Measurements from ENCODE around the gene SS18. TPM values are rescaled to one million over a fixed set of nuclear protein-coding genes. Genes with fewer than 3 reads are reported as not detected.
"Not testable (repeated sequence)": the region's sequence is repeated elsewhere in the genome, so short reads cannot be mapped to it uniquely, and the experiment has no call there.

Gene SS18
- total RNA-seq, 1 experiment from 2014 or later: 98.7 TPM

GRCh38 chr18:26134107-26134506 is 43.7 kb upstream of the SS18 start:
- Histone ChIP-seq H3K9ac (ENCODE audit: low read length) (no peak overlapping the region), H3K9me3 (ENCODE audit: low read length) (no peaks in the 10 kb centered on the region), H3K4me1 (ENCODE audit: insufficient read depth, low read length) (no peaks in the 10 kb centered on the region), H3F3A (ENCODE audit: low read length, unreplicated experiment) (no peaks in the 10 kb centered on the region), H2AFZ (ENCODE audit: low read length) (no peak overlapping the region), H3K4me2 (ENCODE audit: low read length) (no peak overlapping the region), H3K36me3 (ENCODE audit: low read depth, low read length) (no peaks in the 10 kb centered on the region), H3K79me2 (ENCODE audit: low read length) (no peaks in the 10 kb centered on the region), H4K20me1 (ENCODE audit: low read length) (no peaks in the 10 kb centered on the region), H3K27ac (ENCODE audit: low read length) (no peak overlapping the region), H3K4me3 (ENCODE audit: low read length) (no peak overlapping the region), H3K27me3 (ENCODE audit: low read length) (peaks cover 48% of the 10 kb centered on the region), H3K9me2 (replicated peaks; ENCODE audit: low read length) (no peaks in the 10 kb centered on the region)
- POLR2A ChIA-PET (ENCODE audit: unreplicated experiment): interaction anchor here (0.5 kb wide), 1 partner anchor 1180 kb away, joined by 3 read pairs; no protein-coding TSS in a partner anchor
- no peak for DNase-seq
- intact Hi-C loops (cut with micrococcal nuclease): no loop called here
- no TSS peak for BruUV-seq (replicated peaks)
- TF ChIP-seq EZH2 (IDR thresholded peaks at IDR 0.05; ENCODE audit: low read length, unreplicated experiment) (no peak), CTCF (conservative IDR thresholded peaks at IDR 0.05; ENCODE audit: low read depth, low read length) (no peak), EZH2phosphoT487 (IDR thresholded peaks at IDR 0.05; ENCODE audit: borderline replicate concordance, low read length) (no peak)
- ATAC-seq: no peak
- CTCF ChIA-PET: no interaction called here

- Histone ChIP-seq H3K79me2 (ENCODE audit: low read length) (no peaks in the 10 kb centered on the region), H3K36me3 (ENCODE audit: low read depth, low read length) (no peaks in the 10 kb centered on the region), H3K9me3 (ENCODE audit: low read length) (no peaks in the 10 kb centered on the region), H3K9ac (ENCODE audit: low read length) (no peak within 1 kb of the TSS), H3K4me3 (ENCODE audit: low read length) (no peak within 1 kb of the TSS), H3K4me2 (ENCODE audit: low read length) (no peak within 1 kb of the TSS), H3K4me1 (ENCODE audit: insufficient read depth, low read length) (no peaks in the 10 kb centered on the region), H3F3A (ENCODE audit: low read length, unreplicated experiment) (no peaks in the 10 kb centered on the region), H3K9me2 (replicated peaks; ENCODE audit: low read length) (no peaks in the 10 kb centered on the region), H3K27me3 (ENCODE audit: low read length) (peaks cover 51% of the 10 kb centered on the region), H2AFZ (ENCODE audit: low read length) (no peak within 1 kb of the TSS), H3K27ac (ENCODE audit: low read length) (no peak within 1 kb of the TSS), H4K20me1 (ENCODE audit: low read length) (no peaks in the 10 kb centered on the region)
- ATAC-seq (no peak), DNase-seq (no peak)
- intact Hi-C loops (cut with micrococcal nuclease): no loop called here
- CTCF ChIA-PET: no interaction called here
- POLR2A ChIA-PET (ENCODE audit: unreplicated experiment): interaction anchor here (0.5 kb wide), 1 partner anchor 1180 kb away, joined by 3 read pairs; no protein-coding TSS in a partner anchor
- BruUV-seq (replicated peaks): no TSS peak
- no peak for TF ChIP-seq EZH2 (IDR thresholded peaks at IDR 0.05; ENCODE audit: low read length, unreplicated experiment)
- TF ChIP-seq EZH2phosphoT487 (IDR thresholded peaks at IDR 0.05; ENCODE audit: borderline replicate concordance, low read length): no peak
- no peak for TF ChIP-seq CTCF (conservative IDR thresholded peaks at IDR 0.05; ENCODE audit: low read depth, low read length)
Measured at GRCh38 chr18:26133652-26134051, 43.2 kb upstream of the SS18 start, which contains the start of gene PSMA8. TSS of gene PSMA8 (plus strand) at chr18:26133869. CDS start at chr18:26133966, 97 bp downstream.

- CTCF ChIA-PET; intact Hi-C loops (cut with micrococcal nuclease); BruUV-seq (replicated peaks): not testable (repeated sequence)
Measured at GRCh38 chr18:26128192-26128591, 37.8 kb upstream of the SS18 start.

More at GRCh38 chr18:26128192-26128591, 37.8 kb upstream of the SS18 start:
- H2AFZ ChIP-seq (ENCODE audit: low read length); POLR2A ChIA-PET (ENCODE audit: unreplicated experiment); H3K9me3 ChIP-seq (ENCODE audit: low read length); H3K4me1 ChIP-seq (ENCODE audit: insufficient read depth, low read length); H3K4me2 ChIP-seq (ENCODE audit: low read length); H3K4me3 ChIP-seq (ENCODE audit: low read length); H3K27ac ChIP-seq (ENCODE audit: low read length); H3K9me2 ChIP-seq (replicated peaks; ENCODE audit: low read length); H3K79me2 ChIP-seq (ENCODE audit: low read length); H4K20me1 ChIP-seq (ENCODE audit: low read length); ATAC-seq; H3K9ac ChIP-seq (ENCODE audit: low read length); H3F3A ChIP-seq (ENCODE audit: low read length, unreplicated experiment); DNase-seq; H3K36me3 ChIP-seq (ENCODE audit: low read depth, low read length): not testable (repeated sequence)
- H3K27me3 ChIP-seq (ENCODE audit: low read length): peaks cover 44% of the 10 kb centered on the region
